GM12875 (cell line): Measurements from ENCODE around the gene TENM3.

Experiments
- H3K4me3 ChIP-seq: one replicate; pipeline ENCODE4 v1.5.1; 2011; ENCODE audit warnings: low read depth, low read length, control low read depth
- CTCF ChIP-seq: IDR thresholded peaks from 2 replicates; pipeline ENCODE4 v1.5.1; 2011; ENCODE audit warnings: low read depth, mild to moderate bottlenecking, control low read depth, inconsistent platforms, low read length, moderate library complexity, borderline replicate concordance; ENCODE audit not compliant: insufficient read depth

Gene TENM3

GRCh38 chr4:182837831-182838230, 594.6 kb downstream of the TENM3 start:
- H3K4me3 ChIP-seq, result no peak overlapping the region
- no peak for TF ChIP-seq CTCF

DNA sequence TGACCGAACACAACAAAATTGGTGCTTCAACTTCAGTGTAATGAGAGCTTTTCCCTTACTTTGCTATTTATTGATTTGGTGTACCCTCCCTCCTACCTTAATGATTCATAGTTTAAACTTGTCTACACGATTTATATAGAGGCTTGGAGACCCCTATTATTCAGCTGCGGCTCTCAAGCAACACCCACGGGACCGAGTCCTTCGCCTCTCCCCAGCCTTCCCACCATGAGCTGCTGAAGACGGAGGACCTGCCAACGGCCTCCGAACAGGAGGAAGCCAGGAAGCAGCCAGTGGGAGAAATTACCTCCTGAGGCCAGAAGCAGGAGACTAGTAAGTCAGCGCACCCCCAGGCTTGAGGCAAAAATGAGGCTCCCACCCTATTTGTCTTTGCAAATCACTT, 595.3 kb downstream of the TENM3 start:
- TF ChIP-seq CTCF, result no peak
- H3K4me3 ChIP-seq, result no peak overlapping the region

DNA sequence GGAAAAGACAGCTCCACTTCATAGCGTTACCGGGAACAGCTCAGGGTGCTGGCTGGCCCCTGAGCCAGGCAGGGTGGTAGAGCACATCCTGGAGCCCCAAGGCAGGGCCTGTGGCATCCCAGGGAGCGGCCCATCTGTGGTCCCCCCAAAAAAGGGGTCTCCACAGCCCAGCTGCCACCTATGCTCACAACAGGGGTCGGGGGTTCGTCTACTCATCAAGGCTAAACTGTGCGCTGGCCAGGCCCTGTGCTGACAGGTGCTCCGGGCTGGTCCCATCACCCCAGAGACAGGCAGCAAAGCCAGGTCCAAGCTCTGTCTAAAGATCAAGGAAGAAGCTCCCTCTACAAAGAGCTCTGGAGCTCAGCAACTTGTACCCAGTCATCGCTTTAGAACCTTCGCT, 596.1 kb downstream of the TENM3 start:
- H3K4me3 ChIP-seq, result no peak overlapping the region
- TF ChIP-seq CTCF, result no peak

DNA sequence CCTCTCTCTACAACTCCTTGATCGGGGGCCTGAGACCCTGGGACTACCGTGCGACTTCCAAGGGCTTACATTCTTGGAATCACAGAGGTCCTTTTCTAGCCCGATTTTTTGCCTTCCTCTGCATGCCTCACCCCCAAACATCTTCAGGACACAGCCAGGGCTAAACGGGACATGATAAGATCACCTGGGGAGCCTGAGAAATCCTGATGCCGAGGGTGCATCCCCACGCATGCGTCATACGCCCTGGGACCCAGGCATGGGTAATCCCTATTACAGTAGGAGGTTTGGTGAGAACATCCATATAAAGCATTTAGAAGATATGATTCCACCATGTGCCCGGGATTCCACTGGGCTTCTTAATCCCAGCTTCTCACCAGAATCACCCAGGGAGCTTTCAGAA, 596.9 kb downstream of the TENM3 start:
- H3K4me3 ChIP-seq, result no peak overlapping the region
- no peak for TF ChIP-seq CTCF

- H3K4me3 ChIP-seq, result no peak overlapping the region
- TF ChIP-seq CTCF, result no peak
Observed at GRCh38 chr4:182842104-182842600, 599.0 kb downstream of the TENM3 start.

DNA sequence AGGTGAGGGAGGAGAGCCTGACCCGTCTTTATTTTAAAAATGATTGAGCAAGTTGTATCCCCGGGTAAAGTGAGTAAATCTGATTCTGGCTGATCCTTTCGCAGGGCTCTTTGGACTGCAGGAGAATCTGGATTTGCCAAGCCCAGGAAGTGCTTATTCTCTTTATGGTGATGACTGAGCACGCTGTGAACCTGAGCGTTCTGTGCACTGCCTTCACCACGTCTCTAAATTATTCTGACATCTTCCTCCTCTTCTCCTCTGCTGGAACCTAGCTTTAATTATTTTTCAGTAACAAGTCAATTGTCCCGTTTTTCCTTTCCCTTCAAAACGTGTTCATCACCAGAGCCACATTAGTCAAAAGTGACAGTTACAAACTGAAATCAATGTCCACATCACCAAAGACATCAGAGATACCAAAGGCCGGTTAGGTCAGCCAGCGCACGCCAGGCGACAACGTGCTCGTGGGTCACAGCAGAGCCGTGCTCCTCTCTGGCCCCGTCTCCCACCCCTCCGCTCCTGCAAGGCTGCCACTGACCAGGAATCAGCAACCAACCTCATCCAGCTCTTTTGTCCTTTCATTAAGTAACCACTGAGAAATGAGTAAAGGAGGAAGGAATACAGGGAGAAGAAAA, 599.7 kb downstream of the TENM3 start:
- no peak for TF ChIP-seq CTCF
- H3K4me3 ChIP-seq, result no peak overlapping the region

GRCh38 chr4:182843808-182844325, 600.7 kb downstream of the TENM3 start:
- H3K4me3 ChIP-seq, result no peak overlapping the region
- no peak for TF ChIP-seq CTCF
